Astrocyte (in vitro differentiated cells and primary cell): ENCODE measurements around the gene IKZF2.

Experiments used
- EZH2 ChIP-seq: IDR thresholded peaks from 2 replicates; pipeline ENCODE4 v1.6.1; 2012; ENCODE audit warnings: mild to moderate bottlenecking, low read length, inconsistent platforms; ENCODE audit not compliant: insufficient read depth
- TF ChIP-seq, protein P1 (sequence below): IDR thresholded peaks from 2 replicates; pipeline ENCODE4 v1.5.1; 2011; ENCODE audit warnings: low read depth, mild to moderate bottlenecking, inconsistent platforms, low read length, moderate library complexity; ENCODE audit not compliant: insufficient read depth

DNA sequence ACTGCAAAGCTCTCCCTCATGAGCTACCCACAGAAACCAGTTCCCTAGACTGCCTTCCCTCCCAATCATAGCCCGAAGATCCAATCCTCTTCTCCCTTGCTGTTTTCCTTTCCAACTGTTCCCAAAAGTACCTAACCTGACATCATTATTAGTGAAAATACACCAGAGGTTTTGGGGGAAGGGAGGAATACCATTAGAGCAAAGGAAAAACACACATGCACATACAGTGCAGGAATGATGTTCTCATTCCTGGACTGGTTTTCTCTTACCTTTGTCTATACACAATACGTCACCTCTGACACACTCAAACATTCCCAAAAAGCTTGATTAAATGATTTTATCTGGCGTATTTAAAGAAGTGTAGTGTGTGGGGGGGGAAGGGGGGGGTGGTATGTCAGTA, 46.2 kb downstream of the IKZF2 start:
- TF ChIP-seq, protein P1, sequence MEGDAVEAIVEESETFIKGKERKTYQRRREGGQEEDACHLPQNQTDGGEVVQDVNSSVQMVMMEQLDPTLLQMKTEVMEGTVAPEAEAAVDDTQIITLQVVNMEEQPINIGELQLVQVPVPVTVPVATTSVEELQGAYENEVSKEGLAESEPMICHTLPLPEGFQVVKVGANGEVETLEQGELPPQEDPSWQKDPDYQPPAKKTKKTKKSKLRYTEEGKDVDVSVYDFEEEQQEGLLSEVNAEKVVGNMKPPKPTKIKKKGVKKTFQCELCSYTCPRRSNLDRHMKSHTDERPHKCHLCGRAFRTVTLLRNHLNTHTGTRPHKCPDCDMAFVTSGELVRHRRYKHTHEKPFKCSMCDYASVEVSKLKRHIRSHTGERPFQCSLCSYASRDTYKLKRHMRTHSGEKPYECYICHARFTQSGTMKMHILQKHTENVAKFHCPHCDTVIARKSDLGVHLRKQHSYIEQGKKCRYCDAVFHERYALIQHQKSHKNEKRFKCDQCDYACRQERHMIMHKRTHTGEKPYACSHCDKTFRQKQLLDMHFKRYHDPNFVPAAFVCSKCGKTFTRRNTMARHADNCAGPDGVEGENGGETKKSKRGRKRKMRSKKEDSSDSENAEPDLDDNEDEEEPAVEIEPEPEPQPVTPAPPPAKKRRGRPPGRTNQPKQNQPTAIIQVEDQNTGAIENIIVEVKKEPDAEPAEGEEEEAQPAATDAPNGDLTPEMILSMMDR: no peak
- TF ChIP-seq EZH2: no peak
